Natural killer cell (primary cell): ENCODE measurements around the gene PRAMEF11. TPM values are rescaled to one million over a fixed set of nuclear protein-coding genes. Genes with fewer than 3 reads are reported as not detected.

Experiments used
- ATAC-seq, 3 donors: fragments of 150-1000 bp in 2 of 3; fragments of 200-7000 bp in 1 of 3; cut with Tn5 transposase; 1 replicate in 1 of 3; 2 replicates in 2 of 3; pipeline ENCODE4 v1.10.0; 2021; ENCODE audit warnings: mild to moderate bottlenecking in 2 of 3, moderate library complexity in 2 of 3
- DNase-seq, 2 donors: peaks; one replicate each; pipeline versions ENCODE4 v3.0.0 to v3.0.0-alpha.2; 2013 to 2021; ENCODE audit warnings: mixed read lengths in 1 of 2
- H3K27ac ChIP-seq: one replicate; pipeline ENCODE4 v1.5.1; 2013; ENCODE audit warnings: mild to moderate bottlenecking, low read length
- H3K27me3 ChIP-seq: one replicate; pipeline ENCODE4 v1.6.1; 2013; ENCODE audit warnings: low read length; ENCODE audit not compliant: control insufficient read depth, insufficient read depth
- H3K36me3 ChIP-seq: one replicate; pipeline ENCODE4 v1.6.1; 2013; ENCODE audit warnings: low read length; ENCODE audit not compliant: control insufficient read depth, insufficient read depth
- H3K4me1 ChIP-seq: one replicate; pipeline ENCODE4 v1.6.1; 2013; ENCODE audit warnings: low read length; ENCODE audit not compliant: control insufficient read depth, insufficient read depth
- H3K4me3 ChIP-seq: one replicate; pipeline ENCODE4 v1.5.1; 2013; ENCODE audit warnings: low read length
- H3K9me3 ChIP-seq: one replicate; pipeline ENCODE4 v1.6.1; 2013; ENCODE audit warnings: low read length; ENCODE audit not compliant: control insufficient read depth, insufficient read depth
- H3K27ac Mint-ChIP-seq, 2 donors: one replicate each; pipeline ENCODE4 v1.8.0; 2022; ENCODE audit warnings: mild to moderate bottlenecking in 2 of 2, mixed read lengths in 2 of 2, moderate library complexity in 1 of 2
- H3K27me3 Mint-ChIP-seq, 2 donors: one replicate each; pipeline ENCODE4 v1.8.0; 2022; ENCODE audit warnings: low read depth in 2 of 2, mixed read lengths in 2 of 2
- H3K36me3 Mint-ChIP-seq: one replicate; pipeline ENCODE4 v1.8.0; 2022; ENCODE audit warnings: mixed read lengths
- H3K4me1 Mint-ChIP-seq, 2 donors: one replicate each; pipeline ENCODE4 v1.8.0; 2022; ENCODE audit warnings: mixed read lengths in 2 of 2
- H3K4me3 Mint-ChIP-seq: one replicate; pipeline ENCODE4 v1.8.0; 2022; ENCODE audit warnings: mild to moderate bottlenecking, moderate library complexity, mixed read lengths
- H3K9me3 Mint-ChIP-seq, 2 donors: one replicate each; pipeline ENCODE4 v1.8.0; 2022; ENCODE audit warnings: mixed read lengths in 2 of 2
- CTCF ChIP-seq: fragments of 200-600 bp; IDR thresholded peaks from one replicate; pipeline ENCODE4 v1.8.0; 2022; ENCODE audit warnings: antibody characterized with exemption
- WGBS: methylation state at CpG from one replicate; pipeline ENCODE4 v1.1.7; 2013; ENCODE audit warnings: missing lambda C conversion rate; ENCODE audit not compliant: insufficient coverage; 5-methylcytosine and 5-hydroxymethylcytosine counted together
- intact Hi-C: fragments of 100-400 bp; cut with micrococcal nuclease; formaldehyde crosslinking; loops from one replicate; pipeline ENCODE4 v1.14.2; 2022
- total RNA-seq, 4 donors: library from RNA; stranded (reverse); fragments of 120-200 nt in 1 of 4; gene quantifications; one replicate each; pipeline versions ENCODE4 v1.2.3 to v1.2.4, GENCODE V29; 2013 to 2022

Gene PRAMEF11
- total RNA-seq, 3 donors from 2014 or later (not counting 1 experiment from before 2014, with no cell fraction given), result not detected

- Mint-ChIP-seq H3K27me3 (peaks cover 6 to 25% of the 10 kb centered on the region in 2 donors), H3K4me1 (no peaks in the 10 kb centered on the region), H3K36me3 (no peaks in the 10 kb centered on the region), H3K27ac (no peak overlapping the region), H3K9me3 (no peaks in the 10 kb centered on the region), H3K4me3 (no peak overlapping the region)
- Histone ChIP-seq H3K4me1 (no peaks in the 10 kb centered on the region), H3K27ac (no peak overlapping the region), H3K9me3 (no peaks in the 10 kb centered on the region), H3K36me3 (no peaks in the 10 kb centered on the region), H3K4me3 (no peak overlapping the region), H3K27me3 (no peaks in the 10 kb centered on the region)
- ATAC-seq (no peak), DNase-seq (no peak)
- TF ChIP-seq CTCF, result no peak
- intact Hi-C loops, result no loop called here
- WGBS, result 96% methylated on average over 6 of the region's 6 CpGs
These were observed 52.3 kb downstream of the PRAMEF11 start for GRCh38 chr1:12778907-12779306.

GRCh38 chr1:12778061-12778460, 53.1 kb downstream of the PRAMEF11 start:
- peaks cover 6 to 27% of the 10 kb centered on the region in 2 donors for H3K27me3 Mint-ChIP-seq
- no peaks in the 10 kb centered on the region for H3K4me1 Mint-ChIP-seq
- H3K4me3 Mint-ChIP-seq, result no peak overlapping the region
- no peak overlapping the region for H3K4me3 ChIP-seq
- DNase-seq (no peak), ATAC-seq (no peak)
- H3K36me3 Mint-ChIP-seq, result no peaks in the 10 kb centered on the region
- no peaks in the 10 kb centered on the region for H3K9me3 ChIP-seq
- H3K27ac Mint-ChIP-seq, result no peak overlapping the region
- 87% methylated on average over 4 of the region's 4 CpGs for WGBS
- intact Hi-C loops, result no loop called here
- no peaks in the 10 kb centered on the region for H3K27me3 ChIP-seq
- no peaks in the 10 kb centered on the region for H3K36me3 ChIP-seq
- no peaks in the 10 kb centered on the region for H3K9me3 Mint-ChIP-seq
- H3K4me1 ChIP-seq, result no peaks in the 10 kb centered on the region
- no peak overlapping the region for H3K27ac ChIP-seq
- TF ChIP-seq CTCF, result no peak

DNA sequence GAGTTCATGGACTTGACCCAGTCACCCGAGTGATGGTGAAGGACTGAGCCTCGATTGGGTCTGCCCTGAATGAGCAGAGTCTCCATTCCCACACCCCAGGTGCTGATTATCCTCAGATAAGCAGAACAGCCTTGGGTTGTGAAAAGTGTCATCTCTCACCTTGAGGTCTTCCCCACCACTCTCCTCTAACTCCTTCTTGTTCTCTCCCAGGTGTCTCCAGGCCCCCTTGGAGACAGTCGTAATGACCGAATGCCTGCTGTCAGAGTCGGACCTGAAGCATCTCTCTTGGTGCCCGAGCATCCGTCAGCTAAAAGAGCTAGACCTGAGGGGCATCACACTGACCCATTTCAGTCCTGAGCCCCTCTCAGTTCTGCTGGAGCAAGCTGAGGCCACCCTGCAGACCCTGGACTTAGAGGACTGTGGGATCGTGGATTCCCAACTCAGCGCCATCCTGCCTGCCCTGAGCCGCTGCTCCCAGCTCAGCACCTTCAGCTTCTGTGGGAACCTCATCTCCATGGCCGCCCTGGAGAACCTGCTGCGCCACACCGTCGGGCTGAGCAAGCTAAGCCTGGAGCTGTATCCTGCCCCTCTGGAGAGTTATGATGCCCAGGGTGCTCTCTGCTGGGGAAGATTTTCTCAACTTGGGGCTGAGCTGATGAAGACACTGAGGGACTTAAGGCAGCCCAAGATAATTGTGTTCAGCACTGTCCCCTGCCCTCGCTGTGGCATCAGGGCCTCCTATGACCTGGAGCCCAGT, 54.2 kb downstream of the PRAMEF11 start:
- peaks cover 10 to 35% of the 10 kb centered on the region in 2 donors for H3K27me3 Mint-ChIP-seq
- no peak for TF ChIP-seq CTCF
- H3K36me3 Mint-ChIP-seq, result no peaks in the 10 kb centered on the region
- Histone ChIP-seq H3K9me3 (no peaks in the 10 kb centered on the region), H3K4me3 (no peak overlapping the region), H3K27ac (no peak overlapping the region), H3K27me3 (no peaks in the 10 kb centered on the region), H3K4me1 (no peaks in the 10 kb centered on the region), H3K36me3 (no peaks in the 10 kb centered on the region)
- 86% methylated on average over 15 of the region's 15 CpGs for WGBS
- DNase-seq, result no peak
- intact Hi-C loops, result no loop called here
- H3K9me3 Mint-ChIP-seq, result no peaks in the 10 kb centered on the region
- no peak for ATAC-seq
- H3K4me3 Mint-ChIP-seq, result no peak overlapping the region
- H3K27ac Mint-ChIP-seq, result no peak overlapping the region
- no peaks in the 10 kb centered on the region for H3K4me1 Mint-ChIP-seq

DNA sequence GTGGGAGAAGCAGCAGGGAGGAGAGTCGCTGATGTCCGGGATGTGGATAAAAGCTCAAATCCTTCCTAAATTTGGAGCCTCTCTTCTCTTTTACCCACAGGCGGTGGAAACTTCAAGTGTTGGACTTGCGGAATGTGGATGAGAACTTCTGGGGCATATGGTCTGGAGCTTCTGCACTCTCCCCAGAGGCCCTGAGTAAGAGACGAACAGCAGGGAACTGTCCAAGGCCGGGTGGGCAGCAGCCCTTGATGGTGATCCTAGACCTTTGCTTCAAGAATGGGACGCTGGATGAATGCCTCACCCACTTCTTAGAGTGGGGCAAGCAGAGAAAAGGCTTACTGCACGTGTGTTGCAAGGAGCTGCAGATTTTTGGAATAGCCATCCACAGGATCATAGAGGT, 55.8 kb downstream of the PRAMEF11 start:
- Mint-ChIP-seq H3K36me3 (no peaks in the 10 kb centered on the region), H3K27me3 (peaks cover 9 to 50% of the 10 kb centered on the region in 2 donors)
- 80% methylated on average over 8 of the region's 8 CpGs for WGBS

More for the DNA sequence above, 55.8 kb downstream of the PRAMEF11 start:
- Mint-ChIP-seq H3K9me3 (no peaks in the 10 kb centered on the region), H3K4me3 (no peak overlapping the region), H3K4me1 (no peaks in the 10 kb centered on the region), H3K27ac (no peak overlapping the region)
- DNase-seq (no peak), ATAC-seq (no peak)
- H3K4me3 ChIP-seq, result no peak overlapping the region
- no peak for TF ChIP-seq CTCF
- H3K9me3 ChIP-seq, result no peaks in the 10 kb centered on the region
- H3K27ac ChIP-seq, result no peak overlapping the region
- no peaks in the 10 kb centered on the region for H3K4me1 ChIP-seq
- intact Hi-C loops, result no loop called here
- H3K27me3 ChIP-seq, result no peaks in the 10 kb centered on the region
- H3K36me3 ChIP-seq, result no peaks in the 10 kb centered on the region
